ENCODE data around the gene LIG3.
"Not testable (repeated sequence)": the region's sequence is repeated elsewhere in the genome, so short reads cannot be mapped to it uniquely, and the experiment has no call there.

Gene LIG3

GRCh38 chr17:34997355-34997862, 17.1 kb downstream of the LIG3 start:
- in situ Hi-C loops (cut with HindIII; ENCODE audit: low sequenced_read_pairs): no loop called here

DNA sequence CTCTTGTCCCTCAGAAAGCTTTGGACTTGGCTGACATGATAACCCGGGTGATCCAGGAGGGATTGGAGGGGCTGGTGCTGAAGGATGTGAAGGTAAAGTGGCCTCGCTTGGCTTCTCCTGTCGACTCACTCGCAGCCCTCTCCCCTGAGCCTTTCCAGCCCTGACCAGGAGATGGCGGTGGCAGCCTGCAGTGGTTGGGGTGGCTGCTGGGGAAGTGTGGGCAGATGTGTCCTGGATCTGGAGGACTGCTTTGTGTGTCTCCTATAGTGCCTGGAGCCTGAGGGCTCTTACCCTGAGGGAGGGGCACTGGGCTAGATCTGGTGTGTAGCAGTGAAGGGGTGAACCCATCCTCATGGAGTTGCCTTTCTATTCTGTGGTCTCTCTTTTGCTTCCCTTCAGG, 17.9 kb downstream of the LIG3 start:
- in situ Hi-C loops (cut with HindIII; ENCODE audit: low sequenced_read_pairs): no loop called here

GRCh38 chr17:34999456-34999855, 19.1 kb downstream of the LIG3 start:
- in situ Hi-C loops (cut with HindIII; ENCODE audit: low sequenced_read_pairs): no loop called here

- in situ Hi-C loops (cut with HindIII; ENCODE audit: low sequenced_read_pairs): not testable (repeated sequence)
Observed at GRCh38 chr17:35000965-35001364, 20.7 kb downstream of the LIG3 start.

DNA sequence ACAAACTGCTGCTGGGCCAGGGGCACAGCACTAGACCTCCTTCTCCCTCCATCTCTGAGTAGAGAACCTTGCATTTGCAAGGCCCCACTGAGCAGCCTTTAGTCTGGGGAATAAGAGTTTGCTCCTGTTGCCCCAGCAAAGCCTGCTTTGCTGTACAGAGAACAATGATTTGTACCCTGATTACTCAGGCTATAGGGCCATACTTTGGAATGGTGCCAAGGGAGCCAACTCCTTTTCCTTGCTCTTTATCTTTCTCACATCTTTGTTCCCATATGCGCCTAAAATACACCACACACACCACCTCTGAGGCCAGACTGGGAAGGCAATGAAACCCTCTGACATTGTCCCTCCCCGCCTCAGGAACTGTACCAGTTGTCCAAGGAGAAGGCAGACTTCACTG, 21.2 kb downstream of the LIG3 start:
- in situ Hi-C loops (cut with HindIII; ENCODE audit: low sequenced_read_pairs): no loop called here

DNA sequence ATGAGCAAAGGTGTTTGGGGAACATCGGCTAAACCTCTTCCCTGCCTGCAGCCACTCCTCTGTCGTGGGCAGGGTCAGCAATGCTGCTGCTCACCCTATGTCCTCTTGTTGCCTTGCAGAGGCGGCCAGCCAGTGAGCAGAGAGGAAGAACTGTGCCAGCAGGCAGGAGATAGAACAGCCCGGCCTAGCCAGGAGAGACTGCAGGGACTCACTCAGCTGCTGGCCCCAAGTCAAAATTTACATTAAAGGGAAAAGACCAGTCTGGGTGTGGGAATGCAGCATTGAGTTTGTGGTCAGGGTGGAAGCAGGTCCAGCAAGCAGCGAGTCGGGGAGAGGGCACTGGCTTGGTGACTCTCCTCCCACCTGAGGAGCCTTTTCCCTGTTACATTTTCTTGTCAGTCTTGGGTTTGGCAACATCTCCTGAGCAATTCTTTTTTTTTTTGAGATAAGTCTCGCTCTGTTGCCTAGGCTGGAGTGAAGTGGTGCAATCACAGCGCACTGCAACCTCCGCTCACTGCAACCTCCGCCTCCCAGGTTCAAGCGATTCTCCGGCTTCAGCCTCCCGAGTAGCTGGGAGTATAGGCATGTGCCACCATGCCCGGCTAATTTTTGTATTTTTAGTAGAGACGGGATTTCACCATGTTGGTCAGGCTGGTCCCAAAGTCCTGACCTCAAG, 22.7 kb downstream of the LIG3 start:
- in situ Hi-C loops (cut with HindIII; ENCODE audit: low sequenced_read_pairs): no loop called here

DNA sequence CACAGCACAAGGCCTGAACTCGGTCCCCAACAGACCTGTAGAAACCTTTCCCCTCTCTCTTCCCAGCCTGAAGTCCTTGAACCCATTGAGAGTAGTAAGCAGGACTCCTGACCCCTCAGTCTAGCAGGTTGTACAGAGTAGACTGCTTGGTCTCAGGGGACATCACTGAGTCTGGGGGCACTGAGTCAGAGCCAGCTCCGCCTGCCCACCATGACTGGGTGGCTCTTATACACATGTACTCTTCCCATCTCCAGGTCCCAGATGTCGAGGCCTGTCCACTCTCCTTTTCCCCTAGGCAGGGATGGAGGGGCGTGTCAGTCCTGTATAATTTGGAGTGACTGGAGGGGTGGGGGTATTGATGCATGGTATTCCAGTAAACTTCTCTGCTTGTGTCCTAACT, 23.5 kb downstream of the LIG3 start:
- in situ Hi-C loops (cut with HindIII; ENCODE audit: low sequenced_read_pairs): no loop called here

- in situ Hi-C loops (cut with HindIII; ENCODE audit: low sequenced_read_pairs): no loop called here
Observed at GRCh38 chr17:35006345-35006744, 26.0 kb downstream of the LIG3 start.

DNA sequence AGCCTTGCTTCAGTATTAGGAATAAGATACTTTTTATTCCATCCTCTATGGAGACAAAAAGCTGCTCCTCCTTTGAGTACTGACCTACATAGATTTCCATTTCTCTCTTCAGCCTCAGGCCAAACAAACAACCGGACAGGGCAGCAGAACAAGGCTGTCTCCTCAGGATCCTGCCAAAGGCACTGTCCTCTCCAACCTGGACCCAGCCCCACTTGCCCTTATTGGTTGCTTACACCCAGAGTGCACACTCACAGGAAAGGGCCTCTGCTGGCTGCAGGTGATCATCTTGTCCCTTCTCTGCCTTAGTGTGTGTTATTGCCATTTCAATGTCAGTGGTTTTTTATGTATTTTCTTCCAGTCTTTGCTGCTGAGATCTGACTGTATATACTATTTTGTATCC, 26.6 kb downstream of the LIG3 start:
- in situ Hi-C loops (cut with HindIII; ENCODE audit: low sequenced_read_pairs): no loop called here

- in situ Hi-C loops (cut with HindIII; ENCODE audit: low sequenced_read_pairs): no loop called here
Observed at GRCh38 chr17:35010093-35010492, 29.8 kb downstream of the LIG3 start.

GRCh38 chr17:35011671-35012216, 31.4 kb downstream of the LIG3 start:
- in situ Hi-C loops (cut with HindIII; ENCODE audit: low sequenced_read_pairs): no loop called here

- in situ Hi-C loops (cut with HindIII; ENCODE audit: low sequenced_read_pairs): loop anchor here (5.0 kb wide), 1 partner anchor 86 kb away; no protein-coding TSS in a partner anchor
Observed at GRCh38 chr17:35016369-35016768, 36.1 kb downstream of the LIG3 start.

DNA sequence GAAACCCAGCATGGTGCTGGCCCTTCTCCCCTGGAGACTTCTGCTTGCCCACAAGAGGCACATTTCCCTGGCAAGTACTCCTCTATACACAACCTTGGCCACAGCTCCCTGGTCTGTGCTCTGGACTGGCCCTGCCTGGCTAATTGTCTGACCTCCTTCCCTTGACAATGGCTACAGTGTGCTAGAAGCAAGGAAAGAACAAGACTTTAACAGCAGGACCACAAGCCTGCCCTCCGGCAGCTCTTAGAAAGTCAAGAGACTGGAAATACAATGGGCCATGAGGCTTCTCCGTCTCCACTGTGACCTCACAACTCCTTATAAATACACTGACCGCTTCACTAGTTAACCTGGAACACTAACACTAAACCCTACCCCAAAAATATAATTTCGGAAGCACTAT, 36.7 kb downstream of the LIG3 start:
- in situ Hi-C loops (cut with HindIII; ENCODE audit: low sequenced_read_pairs): loop anchor here (5.0 kb wide), 1 partner anchor 85 kb away; no protein-coding TSS in a partner anchor

DNA sequence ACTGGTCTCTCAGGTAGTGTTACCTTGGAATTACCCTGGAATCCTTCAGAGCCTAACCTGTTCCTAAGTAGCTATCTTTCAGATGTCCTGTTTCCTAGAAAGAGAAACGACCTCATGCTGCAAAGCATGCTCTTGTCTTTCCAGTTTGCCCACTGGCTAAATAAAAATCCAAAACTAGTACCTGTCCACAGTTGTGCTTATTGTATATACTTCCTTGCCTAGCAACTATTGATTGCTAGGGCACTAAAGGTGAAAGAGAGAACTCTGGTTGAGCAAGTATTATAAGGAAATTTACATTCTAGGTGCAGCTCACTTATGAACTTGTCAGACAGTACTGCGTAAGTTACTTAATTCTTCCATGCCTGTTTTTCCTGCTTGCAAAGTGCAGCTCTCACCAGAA, 38.5 kb downstream of the LIG3 start:
- in situ Hi-C loops (cut with HindIII; ENCODE audit: low sequenced_read_pairs): loop anchor here (5.0 kb wide), 1 partner anchor 83 kb away; no protein-coding TSS in a partner anchor

- in situ Hi-C loops (cut with HindIII; ENCODE audit: low sequenced_read_pairs): loop anchor here (5.0 kb wide), 1 partner anchor 83 kb away; no protein-coding TSS in a partner anchor
Observed at GRCh38 chr17:35019386-35020179, 39.3 kb downstream of the LIG3 start.

DNA sequence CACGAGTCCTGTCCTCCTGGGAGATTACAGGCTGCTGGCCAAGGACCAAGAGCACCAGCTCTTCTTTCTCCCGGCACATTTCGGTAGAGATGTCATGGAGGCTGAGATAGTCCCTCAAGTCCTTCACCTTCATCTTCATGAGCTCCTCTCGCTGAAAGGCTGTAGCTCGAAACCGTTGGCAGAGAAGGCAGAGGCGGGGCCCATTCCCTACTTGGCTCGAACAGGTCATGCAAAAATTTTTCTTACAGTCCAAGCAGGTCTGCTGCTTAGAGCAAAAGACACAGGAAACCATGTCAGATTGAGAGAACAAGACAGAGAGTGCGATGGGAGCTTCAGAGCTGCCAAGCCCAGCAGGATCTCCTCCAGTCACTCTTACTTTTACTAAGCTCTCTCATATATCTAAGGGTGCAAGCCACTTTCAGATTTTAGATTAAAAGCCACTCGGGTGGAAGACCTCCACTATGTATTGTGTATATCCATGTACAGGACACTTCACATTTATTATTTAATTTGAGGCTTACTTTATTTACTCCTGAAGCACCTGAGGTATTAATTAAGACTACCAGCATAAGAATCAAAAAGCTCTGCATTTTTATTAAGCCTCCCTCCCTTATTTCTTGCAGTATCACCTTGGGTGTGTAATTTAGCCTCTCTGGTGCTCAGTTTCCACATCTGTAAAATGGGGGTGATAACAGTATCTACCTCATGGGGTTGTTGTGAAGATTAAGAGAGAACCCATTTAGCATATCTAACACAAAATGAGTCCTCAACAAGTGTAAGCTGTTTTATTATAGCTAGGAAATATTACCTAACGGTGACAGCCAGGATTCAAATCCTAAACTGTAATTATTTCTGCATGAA, 41.4 kb downstream of the LIG3 start:
- in situ Hi-C loops (cut with HindIII; ENCODE audit: low sequenced_read_pairs): no loop called here

GRCh38 chr17:35022536-35023063, 42.3 kb downstream of the LIG3 start:
- in situ Hi-C loops (cut with HindIII; ENCODE audit: low sequenced_read_pairs): no loop called here

DNA sequence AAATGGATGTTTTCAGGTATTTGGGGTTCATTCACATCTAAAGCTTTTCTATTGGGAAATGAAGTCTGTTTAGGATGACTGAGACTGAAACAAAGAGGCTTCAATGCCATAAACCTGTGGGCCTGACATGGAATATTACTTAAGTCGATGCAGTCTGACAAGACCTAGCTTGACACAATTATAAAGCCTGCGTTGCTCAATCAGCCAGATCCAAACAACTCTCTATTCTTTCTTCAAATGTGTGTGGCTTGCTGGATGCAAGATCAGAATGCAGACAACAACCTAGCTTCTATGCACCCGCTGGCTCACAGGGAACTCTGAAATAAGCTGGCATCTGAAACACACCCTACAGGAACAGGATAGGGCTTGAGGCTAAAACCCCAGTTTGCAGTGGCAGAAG, 43.2 kb downstream of the LIG3 start:
- in situ Hi-C loops (cut with HindIII; ENCODE audit: low sequenced_read_pairs): no loop called here

DNA sequence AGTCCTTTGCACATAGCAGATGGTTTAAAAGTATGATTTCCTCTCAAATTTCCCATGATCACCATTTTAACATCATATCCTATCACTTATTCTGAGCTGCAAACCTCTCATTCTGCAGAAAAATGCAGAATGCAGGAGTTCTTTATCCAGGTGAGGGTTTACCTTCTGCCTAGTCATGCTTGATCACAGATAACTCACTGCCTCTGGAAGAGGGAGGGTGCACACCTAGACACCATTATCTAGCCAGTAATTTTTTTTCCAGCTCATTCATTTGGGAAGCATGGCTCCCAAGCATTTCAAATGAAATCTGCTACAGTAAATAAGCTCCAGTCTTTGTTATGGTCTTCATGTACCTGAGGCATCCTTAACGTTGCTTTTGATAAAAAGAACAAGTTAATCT, 45.2 kb downstream of the LIG3 start:
- in situ Hi-C loops (cut with HindIII; ENCODE audit: low sequenced_read_pairs): no loop called here

- in situ Hi-C loops (cut with HindIII; ENCODE audit: low sequenced_read_pairs): not testable (repeated sequence)
Observed at GRCh38 chr17:35028097-35028496, 47.8 kb downstream of the LIG3 start.

Measured in endothelial cell of hepatic sinusoid (primary cell).